ENCODE results near the gene ORM1.
"Not testable (repeated sequence)": the region's sequence is repeated elsewhere in the genome, so short reads cannot be mapped to it uniquely, and the experiment has no call there.

The ORM1 gene

DNA sequence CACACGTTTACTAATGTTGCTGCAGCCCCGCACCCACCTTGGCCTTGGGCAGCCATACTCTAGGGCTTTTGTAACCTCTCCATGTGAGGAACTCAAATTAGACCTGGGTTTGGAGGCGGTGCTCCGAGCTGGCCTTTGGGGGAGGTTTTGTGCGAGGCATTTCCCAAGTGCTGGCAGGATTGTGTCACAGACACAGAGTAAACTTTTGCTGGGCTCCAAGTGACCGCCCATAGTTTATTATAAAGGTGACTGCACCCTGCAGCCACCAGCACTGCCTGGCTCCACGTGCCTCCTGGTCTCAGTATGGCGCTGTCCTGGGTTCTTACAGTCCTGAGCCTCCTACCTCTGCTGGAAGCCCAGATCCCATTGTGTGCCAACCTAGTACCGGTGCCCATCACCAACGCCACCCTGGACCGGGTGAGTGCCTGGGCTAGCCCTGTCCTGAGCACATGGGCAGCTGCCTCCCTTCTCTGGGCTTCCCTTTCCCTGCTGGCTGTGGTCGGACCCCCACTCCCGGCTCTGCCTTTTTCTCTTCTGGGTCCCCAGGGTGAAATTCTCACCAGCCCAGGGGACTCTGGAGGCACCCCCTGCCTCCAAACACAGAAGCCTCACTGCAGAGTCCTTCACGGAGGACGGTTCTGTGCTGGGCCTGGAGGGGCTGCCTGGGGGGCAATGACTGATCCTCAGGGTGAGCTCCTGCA is at the start of gene ORM1:
Gene ORM1 (plus strand): TSS at position 268 of the 701 bp plus-strand sequence. CDS start 36 bp downstream, at position 304.
- FAIRE-seq; DNase-seq (ENCODE audit: low spot score): not testable (repeated sequence)

DNA sequence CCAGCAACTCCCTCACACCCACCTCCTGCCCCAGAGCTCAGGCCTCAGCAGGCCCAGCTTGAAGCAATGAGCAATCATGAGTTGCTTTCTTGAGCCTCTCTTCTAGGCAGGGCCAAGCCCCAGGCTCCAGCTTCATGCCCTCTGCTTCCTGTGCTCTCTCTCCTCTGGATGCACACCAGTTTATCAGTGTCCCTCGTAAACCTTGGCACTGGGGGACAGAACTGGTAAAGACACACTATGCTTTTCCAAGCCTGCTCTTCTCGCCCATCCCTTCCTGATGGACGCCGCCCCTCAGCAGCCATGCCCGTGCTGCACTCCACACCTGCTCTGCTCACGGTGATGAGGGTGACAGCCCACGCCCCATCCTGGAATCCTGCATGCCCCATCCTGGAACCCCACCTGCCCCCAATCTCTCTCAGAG is 49.4 kb upstream of the ORM1 start:
- DNase-seq (ENCODE audit: low spot score) = no peak
- FAIRE-seq = no peak

DNA sequence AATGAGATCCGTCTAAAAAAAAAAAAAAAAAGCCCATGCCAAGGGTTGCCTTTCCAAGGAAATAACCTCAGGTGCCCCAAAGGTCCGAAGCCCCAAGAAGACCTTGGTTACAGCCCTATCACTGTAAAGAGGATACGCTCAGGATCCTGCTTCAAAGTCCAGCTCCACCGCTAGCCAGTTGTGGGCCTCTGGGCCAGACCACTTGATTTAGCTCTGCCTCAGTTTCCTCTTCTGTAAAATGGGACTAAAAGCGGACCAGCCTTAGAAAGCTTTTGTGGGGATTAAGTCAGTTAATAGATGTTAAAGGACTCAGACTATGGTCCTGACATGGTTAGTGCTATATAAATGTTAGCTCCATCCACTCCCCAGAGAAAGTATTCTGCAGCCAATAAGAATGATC is 48.7 kb upstream of the ORM1 start:
- no peak for FAIRE-seq

DNA sequence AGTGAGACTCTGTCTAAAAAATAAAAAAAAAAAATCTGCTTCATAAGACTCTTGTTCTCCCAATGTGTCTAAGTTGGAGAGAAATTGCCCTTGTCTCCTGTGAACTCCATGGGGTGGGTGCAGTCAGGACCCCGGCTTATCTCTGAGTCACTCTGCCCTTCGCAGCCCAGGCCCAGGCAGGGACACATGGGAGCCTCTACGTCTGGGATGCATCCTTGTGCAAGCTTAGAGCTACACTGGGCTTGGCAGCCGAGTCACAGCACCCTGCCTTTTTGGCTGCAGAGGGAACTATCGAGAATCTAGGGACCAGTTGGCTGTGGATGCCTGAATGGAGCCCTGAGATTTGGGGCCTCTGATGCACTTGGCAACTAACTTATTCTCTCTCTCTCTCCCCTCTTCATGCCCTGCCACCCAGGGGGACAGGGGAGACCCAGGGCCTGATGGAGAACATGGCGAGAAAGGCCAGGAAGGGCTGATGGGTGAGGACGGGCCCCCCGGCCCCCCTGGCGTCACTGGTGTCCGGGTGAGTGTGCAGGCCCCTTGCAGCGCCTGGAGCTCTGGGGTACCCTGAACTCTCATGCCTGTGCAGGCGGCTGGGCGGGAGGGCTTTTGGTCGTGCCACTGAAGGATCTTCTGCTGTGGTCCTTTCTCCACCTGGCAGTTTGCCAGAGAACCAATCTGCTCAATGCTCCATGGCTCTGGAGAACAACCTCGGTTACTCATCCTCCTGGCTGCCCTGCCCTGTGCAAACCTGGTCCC is 47.5 kb upstream of the ORM1 start:
- DNase-seq (ENCODE audit: low spot score) (no peak), FAIRE-seq (no peak)

More for the DNA sequence above, 48.7 kb upstream of the ORM1 start:
- no peak for DNase-seq (ENCODE audit: low spot score)

DNA sequence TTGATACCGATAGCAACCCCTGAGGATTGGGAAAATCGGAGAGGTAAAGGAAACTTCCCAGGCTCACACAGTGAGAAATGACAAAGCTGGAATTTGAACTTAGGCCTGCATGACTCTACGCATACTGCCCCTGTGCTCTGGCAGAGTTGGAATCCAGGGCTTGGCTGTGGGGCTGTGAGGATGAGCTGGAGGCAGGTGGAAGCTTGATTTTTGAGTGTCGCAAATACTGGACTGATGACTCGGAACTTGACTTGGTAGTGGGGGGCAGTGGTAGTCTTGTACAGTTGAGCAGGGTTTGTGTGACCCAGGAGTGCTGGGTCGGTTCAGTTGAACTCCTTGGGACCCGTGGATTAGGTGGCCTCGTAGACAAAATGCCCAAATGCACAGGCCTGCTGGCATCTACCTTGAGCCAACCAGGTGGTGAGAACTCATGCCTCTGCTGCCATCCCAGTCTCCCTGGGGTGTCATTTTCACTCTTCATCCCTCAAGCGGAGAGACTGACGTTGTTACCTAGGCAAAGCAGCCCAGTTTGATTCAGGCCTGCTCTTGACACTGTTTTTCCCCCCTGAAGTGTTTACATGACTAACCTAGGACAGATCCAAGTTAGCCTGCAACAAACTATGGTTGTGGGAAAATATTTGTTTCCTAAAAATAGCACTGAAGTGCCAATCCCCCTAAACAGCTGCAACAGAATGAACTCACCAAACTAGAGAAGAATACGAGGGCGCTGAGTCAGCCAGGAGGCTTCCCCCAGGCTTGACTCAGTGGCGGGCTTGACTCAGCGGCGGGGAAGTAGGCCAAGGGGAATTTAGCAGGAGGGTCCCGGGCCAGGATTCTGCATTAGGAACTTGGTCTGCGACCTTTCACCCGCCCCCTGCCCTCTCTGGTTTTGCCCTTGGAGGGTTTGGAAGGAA is 45.7 kb upstream of the ORM1 start:
- FAIRE-seq (peak; percentile 76), DNase-seq (ENCODE audit: low spot score) (peak; percentile 83)

DNA sequence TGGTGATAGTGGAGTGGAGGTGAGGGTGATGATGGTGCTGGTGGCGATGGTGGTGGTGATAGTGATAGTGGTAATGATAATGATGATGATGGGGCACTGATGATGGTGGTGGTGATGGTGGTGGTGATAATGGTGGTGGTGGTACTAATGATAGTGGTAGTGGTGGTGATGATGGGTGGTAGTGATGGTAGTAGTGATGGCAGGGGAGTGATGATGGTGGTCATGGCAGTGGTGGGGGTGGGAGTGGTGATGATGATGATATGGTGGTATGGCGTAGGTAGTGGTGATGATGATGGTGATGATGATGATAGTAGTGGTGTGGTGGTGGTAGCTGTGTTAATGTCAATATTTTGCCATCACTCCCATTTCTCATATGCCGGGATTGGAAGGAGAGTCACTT is 44.5 kb upstream of the ORM1 start:
- no peak for FAIRE-seq
- DNase-seq (ENCODE audit: low spot score) = no peak

DNA sequence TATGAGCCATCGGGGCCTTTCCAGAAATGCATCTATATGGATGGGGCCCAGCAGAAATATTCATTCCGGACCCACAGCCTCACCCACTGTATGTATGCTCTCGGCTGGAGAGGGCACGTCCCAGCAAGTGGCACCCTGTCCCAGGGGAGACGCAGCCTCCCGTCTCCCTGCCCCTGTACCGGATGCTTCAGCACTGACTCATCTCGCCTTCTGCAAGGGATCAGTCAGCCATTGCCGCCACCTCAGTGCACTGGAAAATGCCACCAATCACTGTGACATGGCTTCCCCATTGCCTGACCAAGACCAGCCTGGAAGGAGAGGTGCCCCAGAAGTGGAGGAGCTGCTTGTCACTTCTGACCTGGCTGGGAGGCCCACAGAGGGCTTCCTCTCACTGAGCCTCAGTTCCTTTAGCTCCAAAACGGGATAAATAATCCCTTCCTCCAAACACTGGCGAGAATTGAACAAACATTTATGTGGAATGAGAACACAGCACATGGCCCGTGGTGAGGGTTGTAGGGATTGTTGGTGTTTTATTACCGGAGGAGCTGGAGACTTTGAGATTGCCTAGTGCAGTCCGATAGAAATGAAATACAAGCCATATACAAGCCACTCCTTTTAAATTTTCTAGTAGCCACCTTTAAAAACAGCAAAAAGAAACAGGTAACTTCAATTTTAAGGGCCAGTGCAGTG is 43.9 kb upstream of the ORM1 start:
- DNase-seq (ENCODE audit: low spot score) (peak; percentile 79), FAIRE-seq (peak; percentile 96)

DNA sequence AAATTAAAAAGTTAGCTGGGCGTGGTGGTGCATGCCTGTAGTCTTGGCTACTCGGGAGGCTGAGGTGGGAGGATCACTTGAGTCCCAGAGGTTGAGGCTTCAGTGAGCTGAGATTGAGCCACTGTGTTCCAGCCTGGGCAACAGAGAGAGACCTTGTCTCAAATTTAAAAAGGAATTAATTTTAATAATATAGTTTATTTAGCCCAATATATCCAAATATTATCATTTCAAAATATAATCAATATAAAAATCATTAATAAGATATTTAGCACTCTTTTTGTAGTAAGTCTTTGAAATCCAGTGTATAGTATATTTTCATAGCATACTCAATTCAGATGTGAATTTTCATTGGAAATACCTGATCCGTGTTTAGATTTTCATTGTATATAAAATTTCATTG is 43.2 kb upstream of the ORM1 start:
- DNase-seq (ENCODE audit: low spot score) (no peak), FAIRE-seq (no peak)

DNA sequence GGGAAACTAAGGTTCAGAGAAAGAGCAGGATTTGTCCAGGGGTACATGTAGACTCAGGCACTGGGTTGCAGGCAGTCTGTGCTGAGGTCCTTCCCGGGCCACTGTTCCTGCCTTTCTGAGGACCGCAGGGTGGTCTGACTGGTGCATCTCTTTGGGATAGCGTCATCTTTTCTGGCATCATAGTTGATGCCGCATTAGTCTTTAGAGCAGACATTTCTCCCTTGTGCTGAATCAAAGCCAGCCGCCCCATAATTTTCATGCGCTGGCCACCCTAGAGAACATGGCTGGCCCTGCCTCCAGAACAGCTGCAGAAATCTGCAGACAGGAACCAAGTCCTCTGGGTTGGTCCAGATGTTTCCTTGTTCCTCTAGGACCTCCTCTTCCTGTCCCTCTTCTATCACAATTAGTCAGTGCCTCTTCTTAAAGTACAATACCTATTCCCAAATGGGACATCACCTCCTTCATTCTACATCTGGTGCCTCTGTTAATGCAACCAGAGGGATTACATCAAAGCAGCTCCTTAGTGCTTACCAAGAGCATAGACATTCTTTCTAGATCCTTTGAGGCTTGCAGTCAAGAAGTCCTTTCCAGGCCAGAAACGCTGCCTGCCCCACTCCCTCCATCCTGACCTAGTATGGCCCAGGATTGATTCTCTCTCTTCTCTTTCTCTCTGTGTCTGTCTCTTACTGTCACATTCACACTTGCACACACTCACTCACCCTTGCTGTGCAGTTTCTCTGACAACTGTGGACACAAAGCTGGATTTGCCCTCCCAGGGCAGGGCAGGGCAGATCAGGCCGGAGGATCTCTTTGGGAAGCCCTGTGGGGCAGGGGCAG is 42.0 kb upstream of the ORM1 start:
- DNase-seq (ENCODE audit: low spot score) = no peak

DNA sequence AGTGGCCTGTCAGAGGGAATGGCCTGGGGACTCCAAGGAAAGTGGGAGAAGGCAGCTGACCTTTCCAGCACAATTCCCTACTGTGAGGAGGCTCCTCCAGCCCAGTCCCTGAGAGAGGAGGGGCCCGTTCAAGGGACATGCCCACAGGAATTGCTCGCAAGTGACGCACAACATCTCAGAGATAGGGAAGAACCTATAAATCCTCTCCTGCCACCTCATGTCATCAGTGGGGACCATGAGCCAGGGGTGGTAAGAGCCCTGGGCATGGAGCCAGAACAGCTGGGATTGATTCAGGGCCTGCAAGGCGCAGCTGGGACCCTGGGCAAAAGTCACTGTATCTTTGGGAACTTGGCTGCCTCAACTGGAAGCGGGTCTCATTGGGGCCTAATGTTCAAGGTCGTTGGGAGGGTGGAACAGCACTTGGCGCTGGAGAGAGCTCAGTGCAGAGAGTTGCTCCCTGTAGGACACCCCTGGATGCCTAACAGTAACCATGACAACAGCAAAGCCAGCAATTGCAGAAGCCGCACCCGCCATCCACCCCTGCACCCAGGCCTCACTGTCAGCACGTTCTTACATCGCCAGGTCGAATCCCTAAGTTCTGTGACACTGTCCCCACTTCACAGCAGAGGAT is 41.3 kb upstream of the ORM1 start:
- DNase-seq (ENCODE audit: low spot score) = no peak
- FAIRE-seq = no peak

More for the DNA sequence above, 42.0 kb upstream of the ORM1 start:
- FAIRE-seq = no peak

DNA sequence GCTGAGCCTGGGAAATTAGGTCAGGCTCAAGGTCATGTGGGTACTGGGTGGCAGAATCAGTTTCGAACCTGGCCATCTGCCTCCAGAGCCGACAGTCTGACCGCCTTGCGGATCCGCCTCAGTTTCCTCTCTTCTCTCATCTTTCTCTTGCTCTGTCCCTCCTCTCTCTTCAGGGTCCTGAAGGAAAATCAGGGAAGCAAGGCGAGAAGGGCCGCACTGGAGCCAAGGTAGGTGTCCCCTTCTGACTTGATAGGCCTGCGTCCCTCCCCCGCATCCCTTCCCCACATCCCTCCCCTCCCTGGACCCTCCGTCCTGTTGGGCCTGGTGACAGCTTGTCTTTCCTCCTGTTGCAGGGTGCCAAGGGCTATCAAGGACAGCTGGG is 40.8 kb upstream of the ORM1 start:
- DNase-seq (ENCODE audit: low spot score) (no peak), FAIRE-seq (no peak)

DNA sequence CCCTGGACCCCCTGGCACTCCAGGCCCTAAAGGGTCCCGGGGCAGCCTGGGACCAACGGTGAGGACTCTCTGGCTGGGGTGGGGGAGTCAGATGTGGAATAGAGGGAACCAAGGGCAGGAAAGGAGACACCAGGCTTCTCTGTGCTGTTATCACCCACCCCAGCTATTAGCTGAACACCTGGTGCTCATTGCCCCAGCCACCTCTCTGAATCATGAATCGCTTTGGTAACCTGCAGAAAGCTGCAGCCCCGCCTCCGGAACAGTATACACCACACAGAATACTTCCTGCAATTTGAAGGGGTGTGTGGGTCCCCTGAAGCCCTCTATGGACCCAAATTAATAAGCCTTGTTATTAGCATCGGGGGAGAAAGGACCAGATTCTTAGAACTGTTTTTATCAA is 40.4 kb upstream of the ORM1 start:
- DNase-seq (ENCODE audit: low spot score) (no peak), FAIRE-seq (no peak)

DNA sequence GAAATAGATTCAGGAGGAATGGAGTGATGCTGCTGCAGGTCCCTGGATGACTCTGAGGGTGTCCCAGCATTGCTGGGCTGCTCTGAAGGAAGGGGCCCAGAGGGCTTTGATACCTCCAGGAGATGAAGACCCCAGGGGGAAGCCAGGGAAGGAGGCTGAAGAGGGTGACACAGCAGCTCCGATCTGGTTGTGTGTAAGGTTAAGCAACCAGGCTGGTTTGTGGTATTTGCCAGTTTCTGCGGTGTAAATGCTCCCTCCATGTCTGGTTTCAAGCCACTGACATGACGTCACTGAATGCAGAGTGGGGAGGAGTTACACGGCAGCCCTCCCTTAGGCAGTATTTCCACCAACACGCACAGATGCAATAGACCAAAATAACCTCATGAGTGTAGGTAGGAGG is 40.0 kb upstream of the ORM1 start:
- DNase-seq (ENCODE audit: low spot score) (no peak), FAIRE-seq (no peak)

DNA sequence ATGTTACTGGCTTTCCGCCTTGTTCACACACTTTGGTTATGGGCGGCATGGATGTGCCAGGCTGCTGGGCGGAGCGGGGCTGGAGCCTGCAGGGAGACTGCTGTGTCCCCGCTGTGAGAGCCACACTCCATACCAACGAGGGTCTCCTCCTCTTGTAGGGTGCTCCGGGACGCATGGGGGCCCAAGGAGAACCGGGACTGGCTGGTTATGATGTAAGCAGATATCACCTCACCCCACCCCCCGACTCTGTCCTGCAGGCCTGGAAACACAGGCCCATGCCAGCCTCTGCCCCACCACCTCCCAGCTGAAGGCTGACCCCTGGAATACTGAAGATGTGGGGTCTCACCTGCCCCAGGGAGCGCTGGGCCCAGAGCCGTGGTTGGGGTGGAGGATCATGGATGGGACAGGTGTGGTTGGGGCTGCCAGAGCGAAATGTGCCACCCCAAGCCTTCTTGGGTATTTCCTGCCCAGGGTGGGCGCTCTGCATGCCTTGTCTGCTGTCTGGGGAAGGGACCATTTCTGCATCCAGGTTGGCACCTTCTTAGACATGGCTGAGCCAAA is 39.3 kb upstream of the ORM1 start:
- DNase-seq (ENCODE audit: low spot score) = no peak
- no peak for FAIRE-seq

DNA sequence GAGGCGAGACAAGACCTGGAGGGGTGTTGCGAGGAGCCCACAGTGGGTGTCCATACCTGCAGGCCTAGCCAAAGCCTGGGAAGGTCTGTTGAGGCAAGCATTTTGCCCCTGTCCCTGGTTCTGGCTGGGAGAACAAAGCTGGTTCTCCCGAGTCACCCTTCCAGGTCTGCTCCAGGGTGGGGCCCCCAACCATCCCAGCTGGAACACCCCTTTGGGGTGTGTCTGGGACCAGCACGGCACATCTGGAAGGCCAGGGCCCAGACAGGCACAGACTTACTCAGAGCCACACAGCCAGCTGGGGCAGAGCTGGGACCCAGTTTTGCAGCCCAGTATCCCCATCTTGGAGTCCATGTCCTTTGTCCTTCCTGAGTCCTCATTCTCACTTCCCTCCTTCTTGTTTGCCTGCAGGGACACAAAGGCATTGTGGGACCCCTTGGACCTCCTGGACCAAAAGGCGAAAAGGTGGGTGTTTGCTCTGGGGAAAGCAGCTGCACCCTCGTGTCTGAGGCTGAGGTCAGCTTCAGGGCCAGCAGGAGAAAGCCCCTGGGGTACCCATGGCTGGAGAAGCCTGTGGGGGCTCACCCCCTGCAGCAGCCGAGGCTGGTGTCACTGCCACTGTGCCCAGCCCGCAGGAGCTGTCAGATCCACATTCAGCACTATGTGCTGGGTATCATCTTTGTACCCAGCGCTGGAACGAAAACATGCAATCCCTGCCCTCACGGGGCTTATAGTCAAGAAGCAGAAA is 38.4 kb upstream of the ORM1 start:
- no peak for DNase-seq (ENCODE audit: low spot score)
- FAIRE-seq = no peak

DNA sequence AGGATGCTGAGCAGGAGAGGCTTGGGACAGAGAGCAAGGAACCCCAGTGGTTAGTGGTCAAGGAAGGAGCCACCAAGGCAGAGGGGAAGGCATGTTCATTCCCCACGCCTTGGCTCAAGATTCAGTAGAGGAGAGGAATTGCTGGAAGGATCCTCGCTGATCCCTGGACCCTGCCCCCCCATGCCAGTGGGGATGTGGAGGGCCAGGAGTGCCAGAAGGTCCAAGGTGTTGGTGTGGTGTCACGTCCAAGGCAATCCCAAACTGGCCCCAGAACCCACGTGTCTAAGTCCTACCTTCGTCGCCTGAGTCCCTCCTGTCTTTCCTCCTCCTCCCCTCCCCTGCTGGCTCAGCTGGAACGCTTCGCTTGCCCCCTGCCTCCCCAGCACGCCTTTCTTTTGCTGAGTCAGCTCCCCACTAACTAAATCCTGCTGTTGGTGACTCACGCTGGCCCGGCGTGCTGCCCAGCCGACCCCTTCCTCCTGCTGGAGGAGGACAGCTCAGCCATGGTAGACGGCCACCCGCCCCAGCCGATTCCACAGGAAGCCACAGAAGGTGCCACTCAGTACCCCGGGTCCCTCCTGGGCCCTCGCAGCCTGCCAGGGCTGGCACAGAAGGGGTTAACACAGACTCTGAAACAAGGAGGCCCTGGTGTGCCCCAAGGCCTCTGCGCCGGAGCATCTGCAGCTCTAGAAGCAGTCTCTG is 37.6 kb upstream of the ORM1 start:
- DNase-seq (ENCODE audit: low spot score) (peak; percentile 82), FAIRE-seq (peak; percentile 86)

DNA sequence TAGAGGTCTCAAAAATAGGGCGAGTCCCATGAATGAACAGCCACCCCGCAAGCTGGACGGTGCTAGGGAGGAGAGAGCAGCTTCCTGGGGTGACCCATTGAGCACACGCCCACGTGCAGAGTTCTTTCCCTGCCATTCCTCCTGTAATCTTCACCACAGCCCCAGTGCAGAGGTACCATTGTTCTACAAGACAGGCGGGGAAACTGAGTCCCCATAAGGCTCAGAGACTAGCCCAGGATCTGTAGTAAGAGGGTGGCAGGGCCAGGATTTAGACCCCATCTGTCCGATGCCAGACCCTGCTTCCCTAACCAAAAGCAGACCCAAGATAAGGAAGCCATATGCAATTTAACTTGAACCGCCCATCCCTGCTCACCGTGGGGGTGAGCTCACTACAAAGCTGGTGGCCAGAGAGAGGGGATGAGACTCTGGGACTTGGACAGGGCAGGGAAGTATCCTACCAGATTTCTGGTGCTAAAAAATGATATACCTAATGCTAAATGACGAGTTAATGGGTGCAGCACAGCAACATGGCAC is 36.7 kb upstream of the ORM1 start:
- FAIRE-seq = no peak
- no peak for DNase-seq (ENCODE audit: low spot score)
